Measurements from ENCODE around the gene TNFRSF4. TPM values are rescaled to one million over a fixed set of nuclear protein-coding genes. Genes with fewer than 3 reads are reported as not detected.

The TNFRSF4 gene
- total RNA-seq, 1 donor from 2014 or later = 418 TPM

- intact Hi-C loops (cut with micrococcal nuclease) = no loop called here
Measured at GRCh38 chr1:1171546-1172340, 42.2 kb downstream of the TNFRSF4 start.

GRCh38 chr1:1171161-1171545 lies 42.8 kb downstream of the TNFRSF4 start:
- intact Hi-C loops (cut with micrococcal nuclease) = no loop called here

- intact Hi-C loops (cut with micrococcal nuclease) = no loop called here
Measured at GRCh38 chr1:1170215-1171091, 43.5 kb downstream of the TNFRSF4 start.

GRCh38 chr1:1169429-1170214 lies 44.3 kb downstream of the TNFRSF4 start:
- intact Hi-C loops (cut with micrococcal nuclease) = no loop called here

- intact Hi-C loops (cut with micrococcal nuclease) = no loop called here
Measured at GRCh38 chr1:1168451-1169411, 45.2 kb downstream of the TNFRSF4 start.

- intact Hi-C loops (cut with micrococcal nuclease) = no loop called here
Measured at GRCh38 chr1:1167841-1168450, 46.0 kb downstream of the TNFRSF4 start.

- intact Hi-C loops (cut with micrococcal nuclease) = no loop called here
Measured at GRCh38 chr1:1167398-1167821, 46.5 kb downstream of the TNFRSF4 start.

- intact Hi-C loops (cut with micrococcal nuclease) = no loop called here
Measured at GRCh38 chr1:1166642-1167397, 47.1 kb downstream of the TNFRSF4 start.

GRCh38 chr1:1165900-1166421 lies 48.0 kb downstream of the TNFRSF4 start:
- intact Hi-C loops (cut with micrococcal nuclease) = no loop called here

GRCh38 chr1:1165485-1165884 lies 48.5 kb downstream of the TNFRSF4 start:
- intact Hi-C loops (cut with micrococcal nuclease) = no loop called here

GRCh38 chr1:1164701-1165451 lies 49.1 kb downstream of the TNFRSF4 start:
- intact Hi-C loops (cut with micrococcal nuclease) = no loop called here

GRCh38 chr1:1164361-1164700 lies 49.6 kb downstream of the TNFRSF4 start:
- intact Hi-C loops (cut with micrococcal nuclease) = no loop called here

- intact Hi-C loops (cut with micrococcal nuclease) = no loop called here
Measured at GRCh38 chr1:1163538-1164070, 50.3 kb downstream of the TNFRSF4 start.

- intact Hi-C loops (cut with micrococcal nuclease) = no loop called here
Measured at GRCh38 chr1:1162597-1163537, 51.1 kb downstream of the TNFRSF4 start.

GRCh38 chr1:1161683-1162079 lies 52.3 kb downstream of the TNFRSF4 start:
- intact Hi-C loops (cut with micrococcal nuclease) = no loop called here
